Umbilical cord (tissue), 2 donors: Measurements from ENCODE around the gene IRX4. TPM values are rescaled to one million over a fixed set of nuclear protein-coding genes. Genes with fewer than 3 reads are reported as not detected.

Source experiments
- DNase-seq: peaks from one replicate; pipeline ENCODE4 v3.0.0-alpha.2; 2015; ENCODE audit warnings: low spot score
- total RNA-seq: library from RNA; depleted of rRNA; stranded (reverse); fragments of >200 nt; gene quantifications from one replicate; pipeline ENCODE4 v1.2.3, GENCODE V29; 2014; ENCODE audit warnings: low replicate concordance; ENCODE audit not compliant: insufficient read depth

Gene IRX4
- total RNA-seq, 1 donor from 2014 or later, result not detected

DNA sequence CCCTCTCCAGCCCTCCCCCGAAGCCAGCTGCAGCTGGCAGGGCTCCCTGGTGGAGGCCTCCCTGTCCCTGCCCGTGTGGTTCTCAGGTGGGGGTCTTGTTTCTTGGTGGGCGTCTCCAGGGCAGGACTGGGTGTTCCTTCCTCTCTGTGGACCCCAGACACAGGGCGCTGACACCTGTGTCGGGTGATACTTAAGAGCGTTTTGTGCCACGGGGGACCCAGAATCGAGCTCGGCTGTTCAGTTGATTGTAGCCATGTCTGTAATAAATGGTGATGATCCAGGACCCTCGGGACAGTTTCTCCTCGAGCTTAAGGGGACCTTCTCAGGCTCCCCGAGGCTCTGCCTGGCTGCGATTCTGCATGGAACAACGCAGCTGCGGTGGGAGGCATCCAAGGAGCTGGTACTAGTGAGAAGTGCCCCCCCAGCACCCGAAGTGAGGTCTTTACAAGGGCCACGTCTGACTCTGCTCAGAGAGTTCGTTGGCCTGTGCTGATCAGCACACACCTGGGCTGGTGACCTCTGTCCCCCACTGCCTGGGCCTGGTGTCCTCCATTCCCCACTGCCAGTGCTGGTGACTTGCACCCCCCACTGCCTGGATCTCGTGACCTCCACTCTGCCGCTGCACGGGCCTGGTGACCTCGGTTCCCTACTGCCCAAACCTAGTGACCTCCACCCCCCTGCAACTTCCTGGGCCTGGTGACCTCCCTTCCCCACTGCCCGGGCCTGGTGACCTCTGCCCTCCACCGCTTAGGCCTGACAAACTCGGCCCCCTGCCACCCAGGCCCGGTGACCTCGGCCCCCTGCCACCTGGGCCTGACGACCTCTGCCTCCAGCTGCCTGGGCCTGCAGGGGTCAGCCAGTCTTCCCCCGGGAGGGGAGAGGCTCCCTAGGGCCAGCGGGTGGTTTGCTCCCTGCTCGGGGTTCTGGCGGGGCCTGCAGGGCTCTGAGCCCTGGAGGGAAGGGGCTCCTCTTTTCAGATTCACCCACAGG lies 45.5 kb downstream of the IRX4 start:
- no peak for DNase-seq

DNA sequence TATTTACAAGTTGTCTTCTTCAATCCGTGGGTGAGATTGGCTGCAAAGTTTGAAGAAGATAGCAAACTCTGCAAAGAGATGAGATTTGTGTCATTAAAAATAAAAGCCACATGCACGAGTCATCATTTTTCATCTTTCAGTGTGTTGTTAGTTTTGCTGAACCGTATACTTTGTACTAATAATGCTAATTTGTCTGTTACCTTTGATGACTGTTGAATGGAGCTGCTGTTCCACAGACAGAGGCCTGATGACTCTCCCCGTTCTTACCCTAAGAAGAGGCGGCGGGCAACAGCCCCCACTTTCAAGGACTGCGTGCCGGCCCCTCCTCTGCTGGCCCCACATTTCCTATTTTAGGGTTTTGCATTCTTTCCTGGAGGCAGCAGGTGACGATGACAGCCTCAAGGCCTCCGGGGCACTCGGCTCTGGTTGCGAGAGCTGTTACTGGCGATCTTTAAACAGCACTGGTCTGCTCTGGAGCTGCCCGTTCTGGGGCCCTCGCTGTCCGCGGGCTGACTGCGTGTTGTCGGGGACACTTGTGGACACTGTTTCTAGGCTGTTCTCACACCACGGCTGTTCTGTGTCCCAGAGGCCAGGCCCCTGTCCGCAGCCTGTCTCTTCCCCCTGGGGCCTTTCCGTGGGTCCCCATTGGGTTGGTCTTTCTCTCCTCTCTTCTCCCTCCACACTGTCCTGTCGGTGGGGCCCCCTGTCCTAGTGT lies 46.4 kb downstream of the IRX4 start:
- DNase-seq, result no peak

DNA sequence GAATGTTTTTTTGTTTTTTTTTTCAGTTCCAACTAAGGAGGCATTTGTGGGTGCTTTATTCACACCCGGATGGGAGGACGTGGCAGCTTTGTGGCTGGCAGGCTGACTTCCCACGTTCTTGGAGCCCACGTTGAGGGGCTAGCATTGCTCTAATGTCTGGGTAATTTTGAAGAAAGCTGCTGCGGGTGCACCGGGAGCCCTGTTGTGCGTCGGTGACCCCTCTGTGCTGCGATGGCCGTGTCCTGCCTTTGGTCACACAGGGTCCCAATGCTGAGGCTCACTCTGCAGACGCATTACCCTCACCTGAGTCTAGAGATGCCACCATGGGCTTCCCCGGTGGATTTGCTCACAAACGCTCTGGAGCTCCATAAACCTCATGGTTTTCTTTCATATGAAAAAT lies 47.3 kb downstream of the IRX4 start:
- DNase-seq, result no peak

DNA sequence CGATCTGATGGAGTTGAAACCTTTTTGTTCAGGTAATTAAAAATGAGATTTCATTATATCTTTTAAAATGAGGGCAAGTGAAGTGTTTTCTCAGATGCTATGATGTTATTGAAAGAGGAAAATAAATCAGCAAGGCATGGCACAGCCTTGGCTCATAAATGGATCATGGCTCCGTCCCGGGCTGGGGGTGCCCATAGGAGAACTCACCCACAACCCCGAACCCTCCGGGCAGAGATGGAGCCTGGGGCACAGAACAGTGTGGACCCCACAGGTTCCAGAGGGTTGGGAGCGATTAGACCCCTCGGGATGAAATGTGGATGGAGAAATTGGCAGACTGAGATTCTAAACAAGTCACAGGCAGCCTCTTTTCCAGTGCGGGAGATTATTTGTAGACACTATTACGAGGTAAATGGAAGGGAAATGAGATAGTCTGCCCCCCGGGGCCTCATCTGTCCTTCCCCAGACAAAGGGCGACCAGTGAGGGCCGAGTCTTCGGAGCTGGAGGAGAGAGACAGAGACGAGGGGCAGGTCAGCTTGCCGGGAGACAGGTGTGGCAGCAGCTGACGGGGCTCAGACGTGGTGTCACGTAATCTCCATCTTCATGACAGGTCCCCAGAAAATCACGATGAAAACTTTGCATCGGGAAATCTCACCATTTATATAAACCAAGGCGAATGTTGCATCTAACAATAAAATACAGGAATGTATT lies 47.9 kb downstream of the IRX4 start:
- no peak for DNase-seq

DNA sequence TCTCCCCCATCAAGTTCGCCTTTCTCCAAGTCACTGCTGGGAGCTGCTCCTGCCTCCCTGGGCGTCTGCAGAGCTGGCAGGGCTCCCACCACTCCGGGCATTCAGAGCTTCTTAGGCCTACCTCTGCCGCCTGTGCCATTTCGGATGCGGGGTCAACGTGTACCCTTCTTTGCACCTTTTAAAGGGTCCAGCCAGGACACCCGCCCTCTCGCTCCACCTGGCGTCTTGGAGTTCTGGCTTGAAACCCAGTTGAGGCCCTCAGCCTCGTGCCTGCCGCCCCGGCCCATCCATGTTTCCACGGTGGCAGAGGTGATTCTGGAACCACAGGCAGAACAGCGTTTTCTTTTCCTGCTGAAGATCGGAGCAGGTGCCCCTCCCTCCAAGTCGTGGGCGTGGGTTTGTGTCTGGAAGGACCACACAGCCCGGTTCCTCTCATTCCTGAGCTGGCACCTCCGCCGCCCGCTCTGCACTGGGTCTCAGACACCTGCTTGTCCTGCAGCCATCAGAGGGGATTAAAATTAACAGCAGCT lies 48.6 kb downstream of the IRX4 start:
- DNase-seq, result no peak

DNA sequence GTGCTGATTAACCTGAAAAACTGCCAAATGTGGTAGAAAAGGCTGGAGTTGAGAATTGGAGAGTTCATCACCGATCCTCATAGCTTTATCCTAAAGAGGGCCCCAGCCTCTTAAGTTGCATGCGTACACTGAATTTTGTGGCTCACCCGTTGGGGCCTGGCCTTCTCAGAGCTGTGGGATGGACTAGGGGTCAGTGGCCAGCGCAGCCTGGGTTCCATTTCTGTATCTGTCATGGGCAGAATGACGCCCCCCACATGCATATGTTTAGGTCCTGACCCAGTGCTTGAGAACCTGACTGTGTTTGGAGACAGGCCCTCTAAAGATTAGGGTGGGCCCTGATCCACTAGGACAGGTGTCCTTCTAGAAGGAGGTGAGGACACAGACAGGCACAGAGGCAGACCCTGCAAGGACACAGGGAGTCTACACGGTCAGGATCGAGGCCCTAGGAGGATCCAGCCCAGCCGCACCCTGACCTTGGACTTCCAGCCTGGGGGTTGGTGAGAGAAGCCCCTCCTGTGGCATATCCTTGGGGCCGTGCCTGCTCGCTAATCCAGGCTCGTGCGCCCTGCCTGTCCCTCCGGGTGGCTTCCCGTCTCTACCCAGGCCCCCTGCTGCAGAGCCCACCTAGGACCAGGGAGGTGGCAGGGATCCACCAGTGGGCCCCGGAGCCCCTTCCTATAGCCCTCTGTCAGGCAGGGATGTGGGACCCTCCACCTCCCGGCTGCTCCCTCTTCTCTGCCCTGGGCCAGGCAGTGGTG lies 49.3 kb downstream of the IRX4 start:
- DNase-seq, result no peak

DNA sequence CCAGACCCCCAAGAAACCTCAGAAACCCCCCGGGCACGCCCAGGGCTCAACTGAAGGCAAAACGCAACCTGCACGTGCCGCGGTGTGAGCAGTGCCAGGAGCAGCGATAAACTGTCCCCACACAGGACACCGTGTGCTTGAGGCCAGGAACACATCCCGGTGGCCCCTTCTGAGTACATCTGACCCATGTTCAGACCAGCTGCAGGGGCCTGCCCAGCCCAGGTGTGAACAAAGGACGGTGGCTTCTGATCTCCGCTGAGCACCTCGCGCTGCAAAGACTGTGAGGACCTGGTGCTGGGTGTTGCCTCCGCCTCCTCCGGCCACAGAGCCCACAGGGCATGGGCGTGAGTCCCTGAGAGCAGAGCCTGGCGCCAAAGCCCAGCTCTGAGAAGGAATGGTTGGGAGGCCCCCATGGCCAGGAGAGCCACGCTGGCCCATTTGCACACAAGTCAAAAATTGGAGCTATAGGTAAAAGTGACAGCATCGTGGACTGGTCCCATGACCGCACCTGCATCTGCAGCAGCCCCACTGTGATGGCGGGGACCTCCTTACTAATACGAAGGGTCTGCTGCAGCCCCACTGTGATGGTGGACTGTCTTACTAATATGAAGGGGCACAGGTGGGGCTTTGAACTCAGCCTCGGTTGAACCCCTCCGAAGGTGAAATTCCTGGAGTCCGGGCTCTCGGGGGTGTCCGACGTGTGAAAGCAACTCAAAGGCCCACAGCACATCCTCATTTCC lies 50.0 kb downstream of the IRX4 start:
- no peak for DNase-seq

DNA sequence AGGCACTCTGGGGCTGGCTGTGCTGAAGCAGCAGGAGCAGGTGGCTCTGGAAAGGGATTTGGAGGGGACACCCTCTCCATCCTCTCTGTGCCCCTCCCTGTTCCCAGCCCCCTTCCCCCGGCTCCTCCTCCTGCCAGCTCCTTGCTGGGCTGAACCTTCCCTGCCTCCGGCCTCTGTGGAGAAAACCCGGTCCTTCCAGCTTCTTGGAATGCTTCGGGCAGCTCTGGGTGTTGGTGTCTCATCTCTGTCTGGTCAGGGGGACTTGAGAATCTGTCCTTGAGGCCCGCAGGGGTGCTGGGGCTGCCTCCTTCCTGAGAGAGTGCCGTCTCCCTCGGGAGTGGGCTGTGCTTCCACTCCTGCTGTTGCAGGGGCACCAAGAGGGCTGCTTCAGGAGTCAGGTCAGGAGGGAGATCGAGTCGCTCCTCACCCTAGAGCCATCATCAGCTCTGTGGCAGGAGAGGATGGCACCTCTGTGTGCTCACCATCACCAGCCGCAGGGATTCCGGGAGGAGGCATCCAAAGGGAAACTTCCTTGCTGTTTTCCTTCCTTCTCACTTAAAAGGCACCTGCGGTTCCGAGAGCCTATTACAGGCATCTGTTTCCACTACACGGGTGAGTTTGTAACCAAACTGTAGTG lies 50.9 kb downstream of the IRX4 start:
- peak; percentile 3 for DNase-seq

DNA sequence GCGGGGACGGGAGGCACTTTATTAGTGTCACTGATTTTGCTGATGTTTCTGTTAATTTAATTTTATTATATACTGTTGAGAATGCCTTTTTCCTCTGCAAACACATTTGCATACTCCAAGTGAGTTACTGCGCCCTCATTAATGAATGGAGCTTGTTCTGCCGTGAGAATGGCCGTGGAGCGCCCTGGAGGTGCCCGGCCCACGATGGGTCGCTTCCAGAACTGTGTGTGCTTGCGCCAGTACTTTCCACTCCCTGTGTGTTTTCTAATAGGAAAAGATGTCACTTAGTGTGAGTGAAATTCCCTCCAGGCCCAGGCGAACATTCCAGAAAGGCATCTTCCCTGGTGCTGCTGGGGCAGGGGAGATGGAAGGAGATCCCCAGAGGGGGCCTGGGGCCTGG lies 51.5 kb downstream of the IRX4 start:
- DNase-seq, result no peak

DNA sequence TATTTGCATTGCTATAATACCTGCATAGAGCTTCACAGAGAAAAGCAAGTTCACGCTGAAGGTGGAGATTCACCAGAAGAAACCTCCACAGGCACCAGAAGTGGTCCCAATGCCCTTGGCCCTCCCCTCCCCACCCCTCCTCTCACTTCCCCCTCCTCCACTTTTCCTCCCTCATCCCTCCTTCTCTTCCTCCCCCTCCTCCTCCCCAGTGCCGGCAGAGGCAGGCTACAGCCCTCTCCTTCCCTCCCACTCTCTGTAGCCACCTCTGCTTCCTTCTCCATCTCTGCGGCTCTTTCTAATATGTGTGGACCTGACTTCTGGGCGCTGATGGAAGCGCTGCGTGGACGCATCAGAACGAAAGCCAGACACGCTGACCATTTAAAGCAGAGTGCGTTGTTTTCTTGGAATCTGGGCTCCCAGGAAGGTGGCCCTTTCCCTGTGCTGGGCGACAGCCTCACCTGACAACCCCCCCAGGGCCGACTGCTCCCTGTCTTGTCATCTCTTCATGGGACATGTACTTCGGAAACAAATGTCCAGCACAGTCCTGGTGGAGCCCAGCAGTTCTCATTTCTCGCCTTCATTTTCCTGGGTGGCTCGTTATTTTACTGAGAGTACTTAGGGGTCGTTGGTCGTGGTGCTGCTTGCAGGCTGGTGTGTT lies 52.0 kb downstream of the IRX4 start:
- DNase-seq, result no peak

DNA sequence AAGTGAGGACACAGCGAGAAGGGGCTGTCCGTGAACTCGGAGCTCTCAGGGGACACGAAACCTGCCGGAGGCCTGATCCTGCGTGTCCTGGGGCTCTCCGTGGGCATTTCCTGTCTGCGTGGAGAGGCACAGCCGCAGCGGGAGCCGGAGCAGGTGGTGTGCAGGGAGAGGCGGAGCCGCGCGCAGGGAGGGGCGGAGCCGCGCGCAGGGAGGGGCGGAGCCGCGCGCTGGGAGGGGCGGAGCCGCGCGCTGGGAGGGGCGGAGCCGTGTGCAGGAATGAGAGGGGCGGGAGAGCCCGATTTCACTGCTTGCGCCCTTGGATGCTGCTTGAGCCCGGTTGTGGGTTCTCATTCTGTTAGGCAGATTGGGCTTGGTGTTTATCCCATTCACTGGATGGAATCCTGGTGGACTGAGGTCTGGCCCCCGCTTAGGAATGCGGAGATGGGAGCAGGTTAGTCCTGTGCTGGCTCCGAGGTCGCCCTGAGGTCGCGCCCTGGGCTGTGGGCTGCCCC lies 54.8 kb downstream of the IRX4 start:
- DNase-seq, result no peak

Other genes with a start within 250 kb of the IRX4 start
- gene MRPL36, start 83.1 kb downstream of the IRX4 start, total RNA-seq, result 18.8 TPM
- gene NDUFS6, start 81.5 kb downstream of the IRX4 start, total RNA-seq, result 33.9 TPM